NCI-H2171 treated with DMSO at 0.1 percent for 48 hours (cell line): ENCODE data around the gene CDKL5.
A peak's percentile ranks its signal among the peaks of the same experiment; 100 is the strongest.
"Not testable (repeated sequence)": the region's sequence is repeated elsewhere in the genome, so short reads cannot be mapped to it uniquely, and the experiment has no call there.

Source experiments
- DNase-seq: peaks from one replicate; lab custom pipeline; 2025; lab: John Stamatoyannopoulos, UW

The CDKL5 gene

GRCh38 chrX:18575744-18576143 lies 150.3 kb downstream of the CDKL5 start:
- no peak for DNase-seq

- DNase-seq = no peak
Measured at GRCh38 chrX:18577400-18577799, 152.0 kb downstream of the CDKL5 start.

- no peak for DNase-seq
Measured at GRCh38 chrX:18578546-18578945, 153.1 kb downstream of the CDKL5 start.

GRCh38 chrX:18579495-18579894 lies 154.1 kb downstream of the CDKL5 start:
- no peak for DNase-seq

- no peak for DNase-seq
Measured at GRCh38 chrX:18582910-18583493, 157.6 kb downstream of the CDKL5 start.

GRCh38 chrX:18589292-18589691 lies 163.9 kb downstream of the CDKL5 start:
- not testable (repeated sequence) for DNase-seq

GRCh38 chrX:18591834-18592233 lies 166.4 kb downstream of the CDKL5 start:
- DNase-seq = no peak

- no peak for DNase-seq
Measured at GRCh38 chrX:18594079-18594478, 168.7 kb downstream of the CDKL5 start.

- no peak for DNase-seq
Measured at GRCh38 chrX:18596096-18596495, 170.7 kb downstream of the CDKL5 start.

- no peak for DNase-seq
Measured at GRCh38 chrX:18598413-18598812, 173.0 kb downstream of the CDKL5 start.

- no peak for DNase-seq
Measured at GRCh38 chrX:18607966-18608365, 182.6 kb downstream of the CDKL5 start.

GRCh38 chrX:18613930-18614639 lies 188.7 kb downstream of the CDKL5 start:
- DNase-seq = no peak

- DNase-seq = no peak
Measured at GRCh38 chrX:18616688-18617406, 191.4 kb downstream of the CDKL5 start.

- peak; percentile 2 for DNase-seq
Measured at GRCh38 chrX:18617407-18617750, 192.0 kb downstream of the CDKL5 start.

- DNase-seq = no peak
Measured at GRCh38 chrX:18619288-18619687, 193.9 kb downstream of the CDKL5 start.

GRCh38 chrX:18620349-18620748 lies 194.9 kb downstream of the CDKL5 start:
- DNase-seq = no peak

- DNase-seq = no peak
Measured at GRCh38 chrX:18624599-18624998, 199.2 kb downstream of the CDKL5 start.

- no peak for DNase-seq
Measured at GRCh38 chrX:18630934-18631333, 205.5 kb downstream of the CDKL5 start.

GRCh38 chrX:18638398-18638797 lies 213.0 kb downstream of the CDKL5 start:
- no peak for DNase-seq

GRCh38 chrX:18639280-18639679 lies 213.9 kb downstream of the CDKL5 start:
- DNase-seq = no peak

GRCh38 chrX:18640686-18641085 lies 215.3 kb downstream of the CDKL5 start:
- no peak for DNase-seq

- no peak for DNase-seq
Measured at GRCh38 chrX:18643243-18643642, 217.8 kb downstream of the CDKL5 start.

- DNase-seq = no peak
Measured at GRCh38 chrX:18643853-18644252, 218.4 kb downstream of the CDKL5 start.
